Neural progenitor cell (in vitro differentiated cells): ENCODE data around the gene WDR20. TPM values are rescaled to one million over a fixed set of nuclear protein-coding genes. Genes with fewer than 3 reads are reported as not detected.
"Not testable (repeated sequence)": the region's sequence is repeated elsewhere in the genome, so short reads cannot be mapped to it uniquely, and the experiment has no call there.

Experiments used
- DNase-seq: peaks from one replicate; pipeline ENCODE4 v3.0.0-alpha.2; 2016; ENCODE audit warnings: low spot score
- H2AFZ ChIP-seq: fragments of 200-600 bp; sonication (generic); replicated peaks from 2 replicates; pipeline ENCODE4 v1.6.1; 2016; ENCODE audit warnings: antibody characterized with exemption
- H3F3A ChIP-seq: fragments of 200-600 bp; sonication (generic); 2 replicates; pipeline ENCODE4 v1.6.1; 2016; ENCODE audit warnings: antibody characterized with exemption, low read depth
- H3K27ac ChIP-seq: fragments of 200-600 bp; sonication (generic); 2 replicates; pipeline ENCODE4 v1.5.1; 2016; ENCODE audit warnings: mild to moderate bottlenecking
- H3K27me3 ChIP-seq: fragments of 200-600 bp; sonication (generic); 2 replicates; pipeline ENCODE4 v1.6.1; 2016; ENCODE audit warnings: mild to moderate bottlenecking, moderate library complexity
- H3K36me3 ChIP-seq: fragments of 200-600 bp; sonication (generic); 2 replicates; pipeline ENCODE4 v1.5.1; 2016
- H3K4me1 ChIP-seq: fragments of 200-600 bp; sonication (generic); 2 replicates; pipeline ENCODE4 v1.6.1; 2016; ENCODE audit warnings: mixed run types
- H3K4me2 ChIP-seq: fragments of 200-600 bp; sonication (generic); 2 replicates; pipeline ENCODE4 v1.6.1; 2016
- H3K4me3 ChIP-seq: fragments of 200-600 bp; sonication (generic); 2 replicates; pipeline ENCODE4 v1.5.1; 2016
- H3K79me2 ChIP-seq: fragments of 200-600 bp; sonication (generic); 2 replicates; pipeline ENCODE4 v1.6.1; 2016; ENCODE audit warnings: low read depth
- H3K9ac ChIP-seq: fragments of 200-600 bp; sonication (generic); 2 replicates; pipeline ENCODE4 v1.6.1; 2016
- H3K9me3 ChIP-seq: fragments of 200-600 bp; sonication (generic); 2 replicates; pipeline ENCODE4 v1.5.1; 2016; ENCODE audit warnings: low read depth
- H4K20me1 ChIP-seq: fragments of 200-600 bp; sonication (generic); 2 replicates; pipeline ENCODE4 v1.6.1; 2016; ENCODE audit warnings: low read depth
- H3K27ac Mint-ChIP-seq: 3 replicates; pipeline ENCODE4 v1.8.0; 2021; ENCODE audit warnings: mixed read lengths
- H3K27me3 Mint-ChIP-seq: 2 replicates; pipeline ENCODE4 v1.8.0; 2022; ENCODE audit warnings: low read depth, mild to moderate bottlenecking, inconsistent platforms, moderate library complexity, mixed read lengths; ENCODE audit not compliant: insufficient read depth
- H3K36me3 Mint-ChIP-seq: 3 replicates; pipeline ENCODE4 v1.8.0; 2021; ENCODE audit warnings: mixed read lengths
- H3K4me1 Mint-ChIP-seq: 3 replicates; pipeline ENCODE4 v1.8.0; 2021; ENCODE audit warnings: mixed read lengths
- H3K4me3 Mint-ChIP-seq: 3 replicates; pipeline ENCODE4 v1.8.0; 2021; ENCODE audit warnings: mild to moderate bottlenecking, moderate library complexity, mixed read lengths
- H3K9me3 Mint-ChIP-seq: 3 replicates; pipeline ENCODE4 v1.8.0; 2020; ENCODE audit warnings: mixed read lengths
- CTCF ChIP-seq: fragments of 200-600 bp; sonication (generic); IDR thresholded peaks from 2 replicates; pipeline ENCODE4 v1.5.1; 2017; ENCODE audit warnings: antibody characterized with exemption, mild to moderate bottlenecking
- EZH2 ChIP-seq: fragments of 200-600 bp; sonication (generic); IDR thresholded peaks from 2 replicates; pipeline ENCODE4 v1.6.1; 2017; ENCODE audit warnings: antibody characterized with exemption, mild to moderate bottlenecking, moderate library complexity
- EZH2phosphoT487 ChIP-seq: fragments of 200-600 bp; sonication (generic); IDR thresholded peaks from 2 replicates; pipeline ENCODE4 v1.6.1; 2017; ENCODE audit warnings: antibody characterized with exemption
- total RNA-seq: library from RNA; depleted of rRNA; stranded (reverse); fragments of >200 nt; gene quantifications from 2 replicates; pipeline ENCODE4 v1.2.3, GENCODE V29; 2015; ENCODE audit warnings: low replicate concordance

WDR20 gene
- total RNA-seq, 1 donor from 2014 or later: 22.4 TPM

- H3K4me2 ChIP-seq: no peak overlapping the region
- H3K36me3 Mint-ChIP-seq: peaks cover 2% of the 10 kb centered on the region
- no peaks in the 10 kb centered on the region for H3K9me3 Mint-ChIP-seq
- no peak overlapping the region for H3K27ac ChIP-seq
- H4K20me1 ChIP-seq: no peaks in the 10 kb centered on the region
- H3K4me3 Mint-ChIP-seq: no peak overlapping the region
- DNase-seq: peak; percentile 31
- H3K9ac ChIP-seq: no peak overlapping the region
- H3K27me3 ChIP-seq: no peaks in the 10 kb centered on the region
- no peak overlapping the region for H3K4me3 ChIP-seq
- H3F3A ChIP-seq: peaks cover 10% of the 10 kb centered on the region
- H3K27me3 Mint-ChIP-seq: no peaks in the 10 kb centered on the region
- H3K4me1 ChIP-seq: no peaks in the 10 kb centered on the region
- no peaks in the 10 kb centered on the region for H3K36me3 ChIP-seq
- no peaks in the 10 kb centered on the region for H3K79me2 ChIP-seq
- no peaks in the 10 kb centered on the region for H3K4me1 Mint-ChIP-seq
- H3K27ac Mint-ChIP-seq: no peak overlapping the region
- no peaks in the 10 kb centered on the region for H3K9me3 ChIP-seq
- TF ChIP-seq EZH2phosphoT487: no peak
- no peak for TF ChIP-seq CTCF
- no peak for TF ChIP-seq EZH2
- no peak overlapping the region for H2AFZ ChIP-seq
Observed at GRCh38 chr14:102241147-102241546, 101.5 kb downstream of the WDR20 start.

GRCh38 chr14:102243795-102244194 lies 104.1 kb downstream of the WDR20 start:
- not testable (repeated sequence) for H3K36me3 ChIP-seq, H3K4me3 Mint-ChIP-seq, H3K27ac ChIP-seq, H3K79me2 ChIP-seq, H4K20me1 ChIP-seq, H3K9me3 ChIP-seq, H3K4me2 ChIP-seq, H3K27me3 Mint-ChIP-seq, H3K27ac Mint-ChIP-seq, H3K9ac ChIP-seq, H3K4me3 ChIP-seq, DNase-seq, H3K36me3 Mint-ChIP-seq, H2AFZ ChIP-seq, H3K27me3 ChIP-seq, H3K4me1 Mint-ChIP-seq, H3K9me3 Mint-ChIP-seq
- Histone ChIP-seq H3F3A (peaks cover 20% of the 10 kb centered on the region), H3K4me1 (peaks cover 12% of the 10 kb centered on the region)

GRCh38 chr14:102246071-102246470 lies 106.4 kb downstream of the WDR20 start:
- H3K9me3 Mint-ChIP-seq: no peaks in the 10 kb centered on the region
- no peaks in the 10 kb centered on the region for H3K27me3 ChIP-seq

More at GRCh38 chr14:102246071-102246470, 106.4 kb downstream of the WDR20 start:
- peaks cover 18% of the 10 kb centered on the region for H3F3A ChIP-seq
- no peaks in the 10 kb centered on the region for H3K79me2 ChIP-seq
- H4K20me1 ChIP-seq: no peaks in the 10 kb centered on the region
- H3K9me3 ChIP-seq: no peaks in the 10 kb centered on the region
- no peak overlapping the region for H3K4me2 ChIP-seq
- TF ChIP-seq EZH2phosphoT487 (no peak), CTCF (no peak), EZH2 (no peak)
- H3K4me1 ChIP-seq: peaks cover 12% of the 10 kb centered on the region
- peaks cover 3% of the 10 kb centered on the region for H3K27me3 Mint-ChIP-seq
- peaks cover 5% of the 10 kb centered on the region for H3K4me1 Mint-ChIP-seq
- no peak overlapping the region for H3K9ac ChIP-seq
- no peak overlapping the region for H3K4me3 Mint-ChIP-seq
- H3K4me3 ChIP-seq: no peak overlapping the region
- H3K27ac Mint-ChIP-seq: no peak overlapping the region
- H3K36me3 Mint-ChIP-seq: peaks cover 4% of the 10 kb centered on the region
- H3K27ac ChIP-seq: no peak overlapping the region
- no peaks in the 10 kb centered on the region for H3K36me3 ChIP-seq
- H2AFZ ChIP-seq: no peak overlapping the region
- no peak for DNase-seq
